Measurements from ENCODE around the gene TMEM95. TPM values are rescaled to one million over a fixed set of nuclear protein-coding genes. Genes with fewer than 3 reads are reported as not detected.
"Not testable (repeated sequence)": the region's sequence is repeated elsewhere in the genome, so short reads cannot be mapped to it uniquely, and the experiment has no call there.

TMEM95 gene
- polyA plus RNA-seq, 10 donors, result not detected

GRCh38 chr17:7343250-7343649 lies 11.7 kb upstream of the TMEM95 start:
- DNase-seq, result no peak

GRCh38 chr17:7346761-7347614 lies 8.0 kb upstream of the TMEM95 start:
- DNase-seq, result peak in 1 of 3 donors; percentile 36

GRCh38 chr17:7347630-7348477 lies 7.1 kb upstream of the TMEM95 start:
- DNase-seq, result peak in 1 of 3 donors; percentile 33

- peak in 1 of 3 donors; percentile 42 for DNase-seq
Observed at GRCh38 chr17:7348478-7349242, 6.3 kb upstream of the TMEM95 start.

- peak; percentile 84 to 94 (median 93) for DNase-seq
Observed at GRCh38 chr17:7351665-7352502, 3.1 kb upstream of the TMEM95 start, which contains the start of gene KCTD11. TSS of gene KCTD11 (plus strand) at chr17:7352162.

GRCh38 chr17:7352503-7352889 lies 2.5 kb upstream of the TMEM95 start:
- no peak for DNase-seq

GRCh38 chr17:7352910-7353635 lies 1.9 kb upstream of the TMEM95 start:
- peak in 1 of 3 donors; percentile 16 for DNase-seq

- DNase-seq, result peak in 1 of 3 donors; percentile 51
Observed at GRCh38 chr17:7354262-7354843, 603 bp upstream of the TMEM95 start.

GRCh38 chr17:7355573-7355972 lies 617 bp downstream of the TMEM95 start:
- DNase-seq, result no peak

- DNase-seq, result peak; percentile 49 to 85 (median 74)
Observed at GRCh38 chr17:7356072-7356549, 1.2 kb downstream of the TMEM95 start.

- DNase-seq, result no peak
Observed at GRCh38 chr17:7356756-7357155, 1.8 kb downstream of the TMEM95 start.

- DNase-seq, result no peak
Observed at GRCh38 chr17:7357381-7357780, 2.4 kb downstream of the TMEM95 start.

GRCh38 chr17:7361906-7362305 lies 7.0 kb downstream of the TMEM95 start:
- no peak for DNase-seq

- DNase-seq, result no peak
Observed at GRCh38 chr17:7363311-7363710, 8.4 kb downstream of the TMEM95 start.

- DNase-seq, result not testable (repeated sequence)
Observed at GRCh38 chr17:7365963-7366362, 11.0 kb downstream of the TMEM95 start.

- no peak for DNase-seq
Observed at GRCh38 chr17:7367083-7367482, 12.1 kb downstream of the TMEM95 start.

GRCh38 chr17:7367918-7368598 lies 13.1 kb downstream of the TMEM95 start:
- DNase-seq, result no peak

GRCh38 chr17:7368599-7368994 lies 13.6 kb downstream of the TMEM95 start:
- DNase-seq, result not testable (repeated sequence)

GRCh38 chr17:7369825-7370224 lies 14.9 kb downstream of the TMEM95 start:
- no peak for DNase-seq
